SU-DHL-6 (cell line): ENCODE data around the gene CAMK1D.

Experiments
- H2AFZ ChIP-seq: fragments of 200-600 bp; sonication (generic); 2 replicates; pipeline ENCODE4 v1.6.1; 2014; ENCODE audit warnings: low read depth, mild to moderate bottlenecking, moderate library complexity, mixed read lengths, antibody characterized with exemption, low read length; ENCODE audit not compliant: severe bottlenecking
- H3F3A ChIP-seq: fragments of 200-600 bp; shearing (Covaris generic); 2 replicates; pipeline ENCODE4 v1.6.0; 2016; ENCODE audit warnings: antibody characterized with exemption, mild to moderate bottlenecking; ENCODE audit not compliant: insufficient read depth
- H3K27ac ChIP-seq: fragments of 200-600 bp; sonication (generic); 2 replicates; pipeline ENCODE4 v1.5.1; 2016; ENCODE audit warnings: low read depth, mild to moderate bottlenecking, low read length, moderate library complexity, mixed read lengths
- H3K27me3 ChIP-seq: fragments of 200-600 bp; sonication (generic), shearing (Covaris generic); 2 replicates; pipeline ENCODE4 v1.6.0; 2014; ENCODE audit warnings: mild to moderate bottlenecking, low read length
- H3K36me3 ChIP-seq: fragments of 200-600 bp; sonication (generic); 2 replicates; pipeline ENCODE4 v1.6.1; 2014; ENCODE audit warnings: mild to moderate bottlenecking, low read length, mixed read lengths
- H3K4me2 ChIP-seq: fragments of 300-600, 200-600 bp; shearing (Covaris generic), sonication (generic); 2 replicates; pipeline ENCODE4 v1.6.0; 2014; ENCODE audit warnings: low read length, low read depth, mild to moderate bottlenecking; ENCODE audit not compliant: poor library complexity, severe bottlenecking
- H3K4me3 ChIP-seq: fragments of 200-600 bp; sonication (generic); 2 replicates; pipeline ENCODE4 v1.5.1; 2014; ENCODE audit warnings: antibody characterized with exemption, low read length, mild to moderate bottlenecking, mixed read lengths; ENCODE audit not compliant: insufficient read depth, poor library complexity, severe bottlenecking
- H3K79me2 ChIP-seq: fragments of 200-600 bp; sonication (generic); 2 replicates; pipeline ENCODE4 v1.6.1; 2014; ENCODE audit warnings: mild to moderate bottlenecking, low read length, moderate library complexity; ENCODE audit not compliant: insufficient read depth
- H3K9ac ChIP-seq: fragments of 200-600 bp; sonication (generic); 2 replicates; pipeline ENCODE4 v1.7.0; 2014; ENCODE audit warnings: mild to moderate bottlenecking, low read length
- H3K9me2 ChIP-seq: fragments of 200-600 bp; sonication (generic); replicated peaks from 2 replicates; pipeline ENCODE4 v1.6.1; 2014; ENCODE audit warnings: low read length; ENCODE audit not compliant: insufficient read depth
- H3K9me3 ChIP-seq: fragments of 200-600 bp; sonication (generic); 2 replicates; pipeline ENCODE4 v1.6.1; 2014; ENCODE audit warnings: low read length, mixed read lengths; ENCODE audit not compliant: insufficient read depth
- H4K20me1 ChIP-seq: fragments of 200-600 bp; sonication (generic); 2 replicates; pipeline ENCODE4 v1.6.1; 2014; ENCODE audit warnings: low read depth, mild to moderate bottlenecking, antibody characterized with exemption, low read length, moderate library complexity, mixed read lengths
- CTCF ChIP-seq: fragments of 200-600 bp; sonication (generic); IDR thresholded peaks from one replicate; pipeline ENCODE4 v1.5.1; 2017; ENCODE audit warnings: antibody characterized with exemption, mild to moderate bottlenecking, low read length, moderate library complexity; ENCODE audit not compliant: insufficient read depth, poor library complexity, severe bottlenecking
- EZH2phosphoT487 ChIP-seq: fragments of 200-600 bp; sonication (generic), shearing (Covaris generic); conservative IDR thresholded peaks from 2 replicates; pipeline ENCODE4 v1.6.1; 2018; ENCODE audit warnings: mild to moderate bottlenecking, antibody characterized with exemption, low read length, moderate library complexity, mixed read lengths

Gene CAMK1D

DNA sequence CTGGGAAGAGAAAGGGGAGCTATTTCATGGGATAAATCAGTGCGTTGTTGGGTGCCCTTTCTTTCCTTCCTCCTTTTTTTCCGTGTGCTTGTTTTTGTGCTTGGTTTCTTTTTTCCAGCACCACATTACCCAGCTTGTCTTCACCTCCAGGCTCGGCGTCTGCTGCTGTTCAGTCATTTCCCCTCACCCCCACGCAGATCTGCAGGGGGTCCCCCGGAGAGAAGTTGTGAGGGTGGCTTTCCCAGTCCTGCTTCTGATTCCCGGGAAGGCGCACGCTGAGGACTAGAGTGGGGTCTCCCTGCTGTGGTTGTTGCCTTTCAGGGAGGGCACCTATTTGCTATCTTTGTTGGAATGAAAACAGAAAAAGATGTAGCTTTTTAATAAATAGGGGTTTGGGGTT lies 1.6 kb downstream of the CAMK1D start:
- Histone ChIP-seq H3K9ac (peak overlapping the region; percentile 96), H3K4me3 (peak overlapping the region; percentile 69), H2AFZ (no peak overlapping the region)

DNA sequence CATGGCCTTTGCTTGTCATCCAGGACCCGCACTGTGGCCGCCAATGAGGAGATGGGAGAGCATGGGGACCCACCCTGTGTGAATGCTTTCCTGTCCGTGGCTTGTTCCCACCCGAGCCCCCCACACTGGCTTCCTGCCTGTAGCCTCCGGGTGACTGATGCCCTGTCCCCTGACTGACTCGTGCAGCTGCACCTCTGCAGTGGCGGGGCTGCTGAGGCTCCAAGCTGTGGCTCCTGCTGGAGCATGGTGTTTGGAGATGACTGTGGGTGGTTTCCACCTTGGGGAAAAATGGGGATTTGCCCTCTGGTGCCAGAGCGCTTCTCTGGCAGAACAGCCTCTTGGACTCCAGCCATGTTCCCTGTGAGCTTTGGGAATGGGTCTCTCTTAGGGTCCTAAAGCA lies 2.1 kb downstream of the CAMK1D start:
- peaks cover 4% of the 10 kb centered on the region; the same call in 1 of the 2 replicates for H4K20me1 ChIP-seq
- H3K4me3 ChIP-seq = peak overlapping the region; percentile 69
- H3F3A ChIP-seq = peaks cover 38% of the 10 kb centered on the region
- TF ChIP-seq EZH2phosphoT487 (no peak), CTCF (no peak)
- no peaks in the 10 kb centered on the region for H3K36me3 ChIP-seq
- no peaks in the 10 kb centered on the region for H3K27me3 ChIP-seq
- peak overlapping the region; percentile 94 for H3K27ac ChIP-seq
- peak overlapping the region; percentile 97 for H3K4me2 ChIP-seq
- H3K9ac ChIP-seq = peak overlapping the region; percentile 96
- no peak overlapping the region for H2AFZ ChIP-seq
- no peaks in the 10 kb centered on the region for H3K9me3 ChIP-seq
- peaks cover 68% of the 10 kb centered on the region for H3K79me2 ChIP-seq
- no peaks in the 10 kb centered on the region for H3K9me2 ChIP-seq

More for the DNA sequence above, 1.6 kb downstream of the CAMK1D start:
- H3K27me3 ChIP-seq = no peaks in the 10 kb centered on the region
- peaks cover 63% of the 10 kb centered on the region for H3K79me2 ChIP-seq
- no peaks in the 10 kb centered on the region for H3K9me3 ChIP-seq
- peak overlapping the region; percentile 97 for H3K4me2 ChIP-seq
- H3K9me2 ChIP-seq = no peaks in the 10 kb centered on the region
- H3F3A ChIP-seq = peaks cover 43% of the 10 kb centered on the region
- TF ChIP-seq CTCF (no peak), EZH2phosphoT487 (no peak)
- no peaks in the 10 kb centered on the region for H3K36me3 ChIP-seq
- peak overlapping the region; percentile 94 for H3K27ac ChIP-seq
- peaks cover 4% of the 10 kb centered on the region; the same call in 1 of the 2 replicates for H4K20me1 ChIP-seq

DNA sequence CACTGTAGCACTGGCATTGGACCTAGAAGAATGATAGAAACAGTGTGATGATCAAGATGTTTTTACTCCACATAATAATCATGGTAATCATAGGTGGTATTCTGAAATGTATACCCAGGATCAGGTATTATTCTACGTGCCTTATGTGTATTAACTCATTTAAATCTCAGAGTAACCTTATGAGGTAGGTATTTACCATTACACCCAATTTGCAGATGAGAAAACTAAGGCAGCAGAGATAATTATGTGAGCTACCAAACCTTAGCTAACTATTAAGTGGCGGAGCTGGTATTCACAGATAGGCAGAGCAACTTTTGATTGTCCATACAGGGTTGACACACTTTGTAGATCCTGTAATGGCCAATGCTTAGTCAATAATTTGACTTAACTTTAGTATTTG lies 2.5 kb downstream of the CAMK1D start:
- peak overlapping the region; percentile 96 for H3K9ac ChIP-seq
- H3K36me3 ChIP-seq = no peaks in the 10 kb centered on the region
- H3K27ac ChIP-seq = peak overlapping the region; percentile 94
- no peak for TF ChIP-seq EZH2phosphoT487
- no peak for TF ChIP-seq CTCF
- H3K27me3 ChIP-seq = no peaks in the 10 kb centered on the region
- peak overlapping the region; percentile 97 for H3K4me2 ChIP-seq
- peaks cover 72% of the 10 kb centered on the region for H3K79me2 ChIP-seq
- no peaks in the 10 kb centered on the region for H3K9me3 ChIP-seq
- H3F3A ChIP-seq = peaks cover 34% of the 10 kb centered on the region
- H3K4me3 ChIP-seq = peak overlapping the region; percentile 69
- H2AFZ ChIP-seq = no peak overlapping the region
- H4K20me1 ChIP-seq = peaks cover 4% of the 10 kb centered on the region; the same call in 1 of the 2 replicates
- no peaks in the 10 kb centered on the region for H3K9me2 ChIP-seq
